Fibroblast of lung (primary cell): ENCODE data around the gene ABCB8. TPM values are rescaled to one million over a fixed set of nuclear protein-coding genes. Genes with fewer than 3 reads are reported as not detected.

ENCODE experiments used
- DNase-seq, 2 donors: peaks; one replicate each; pipeline versions ENCODE4 v3.0.0 to v3.0.0-alpha.2; 2010; ENCODE audit warnings: low read depth in 2 of 2
- H2AFZ ChIP-seq: 2 replicates; pipeline ENCODE4 v1.5.1; 2012; ENCODE audit warnings: low read length, control low read depth, inconsistent platforms
- H3K27ac ChIP-seq: 2 replicates; pipeline ENCODE4 v1.5.1; 2011; ENCODE audit warnings: low read length, control low read depth; ENCODE audit not compliant: insufficient read depth
- H3K27me3 ChIP-seq: 2 replicates; pipeline ENCODE4 v1.5.1; 2011; ENCODE audit warnings: mild to moderate bottlenecking, low read length; ENCODE audit not compliant: control insufficient read depth, insufficient read depth
- H3K36me3 ChIP-seq: 2 replicates; pipeline ENCODE4 v1.5.1; 2011; ENCODE audit warnings: low read length; ENCODE audit not compliant: control insufficient read depth, insufficient read depth
- H3K4me1 ChIP-seq: 2 replicates; pipeline ENCODE4 v1.5.1; 2011; ENCODE audit warnings: low read length; ENCODE audit not compliant: control insufficient read depth, insufficient read depth; ENCODE audit errors: extremely low read depth
- H3K4me2 ChIP-seq: 2 replicates; pipeline ENCODE4 v1.5.1; 2011; ENCODE audit warnings: low read length, control low read depth; ENCODE audit not compliant: insufficient read depth; ENCODE audit errors: extremely low read depth
- H3K4me3 ChIP-seq, 4 experiments: fragments of 200-600 bp in 1 of 4; sonication (generic) in 1 of 4; replicated peaks in 1 of 4; 2 replicates each; pipeline ENCODE4 v1.5.1; 2011 to 2016; ENCODE audit warnings: low read length in 4 of 4, low read depth in 3 of 4, mild to moderate bottlenecking in 3 of 4, control low read depth in 2 of 4, inconsistent platforms in 1 of 4, mixed read lengths in 1 of 4; ENCODE audit not compliant: insufficient read depth in 1 of 4; ENCODE audit errors: control extremely low read depth in 1 of 4
- H3K79me2 ChIP-seq: 2 replicates; pipeline ENCODE4 v1.5.1; 2012; ENCODE audit warnings: mild to moderate bottlenecking, low read length, inconsistent platforms; ENCODE audit not compliant: control insufficient read depth, insufficient read depth
- H3K9ac ChIP-seq: 2 replicates; pipeline ENCODE4 v1.5.1; 2011; ENCODE audit warnings: mild to moderate bottlenecking, low read length, control low read depth; ENCODE audit not compliant: insufficient read depth
- H3K9me3 ChIP-seq: 2 replicates; pipeline ENCODE4 v1.5.1; 2012; ENCODE audit warnings: low read depth, low read length; ENCODE audit not compliant: control insufficient read depth, insufficient read depth
- H4K20me1 ChIP-seq: 2 replicates; pipeline ENCODE4 v1.5.1; 2011; ENCODE audit warnings: low read length; ENCODE audit not compliant: control insufficient read depth, insufficient read depth; ENCODE audit errors: extremely low read depth
- CTCF ChIP-seq, 2 donors: IDR thresholded peaks in 1 of 2; conservative IDR thresholded peaks in 1 of 2; 1 replicate in 1 of 2; 2 replicates in 1 of 2; pipeline ENCODE4 v1.5.1; 2011 to 2012; ENCODE audit warnings: low read length in 2 of 2, control low read depth in 1 of 2, inconsistent platforms in 1 of 2, low read depth in 1 of 2, mild to moderate bottlenecking in 1 of 2
- EZH2 ChIP-seq: IDR thresholded peaks from 2 replicates; pipeline ENCODE4 v1.5.1; 2012; ENCODE audit warnings: low read length, control low read depth, mild to moderate bottlenecking; ENCODE audit errors: missing control alignments
- polyA plus RNA-seq, 2 donors: library from polyadenylated mRNA; depleted of rRNA in 1 of 2; stranded (reverse) in 1 of 2; unstranded in 1 of 2; fragments of >200 nt; gene quantifications; 2 replicates each; pipeline ENCODE4 v1.2.1, GENCODE V29; 2011 to 2012; ENCODE audit warnings: missing spikeins in 1 of 2
- total RNA-seq: library from RNA; depleted of rRNA; stranded (reverse); fragments of >200 nt; gene quantifications from 2 replicates; pipeline ENCODE4 v1.2.1, GENCODE V29; 2014

Gene ABCB8
- total and polyA plus RNA-seq, 2 donors (not counting 1 experiment from before 2014, with no cell fraction given): 12.1 to 20.0 TPM

GRCh38 chr7:151012911-151013347 lies 15.3 kb upstream of the ABCB8 start:
- DNase-seq: peak; percentile 23 to 33
- H3K9ac ChIP-seq: no peak overlapping the region
- H4K20me1 ChIP-seq: no peaks in the 10 kb centered on the region
- no peaks in the 10 kb centered on the region for H3K79me2 ChIP-seq
- no peak overlapping the region for H2AFZ ChIP-seq
- no peak overlapping the region for H3K4me3 ChIP-seq
- H3K9me3 ChIP-seq: no peaks in the 10 kb centered on the region
- no peaks in the 10 kb centered on the region for H3K36me3 ChIP-seq
- H3K4me1 ChIP-seq: no peaks in the 10 kb centered on the region
- peaks cover 9% of the 10 kb centered on the region for H3K27me3 ChIP-seq
- H3K27ac ChIP-seq: no peak overlapping the region
- TF ChIP-seq EZH2 (no peak), CTCF (conservative IDR thresholded peaks at IDR 0.05 in 1 of 2, IDR thresholded peaks at IDR 0.05 in 1 of 2; ENCODE audit: low read depth in 1 of 2, low read length in 2 of 2) (peak; percentile 49 to 78)
- no peak overlapping the region for H3K4me2 ChIP-seq

- H3K79me2 ChIP-seq: no peaks in the 10 kb centered on the region
- H3K4me1 ChIP-seq: peaks cover 2% of the 10 kb centered on the region
- no peak overlapping the region for H3K27ac ChIP-seq
- no peaks in the 10 kb centered on the region for H3K9me3 ChIP-seq
- no peak overlapping the region for H3K4me2 ChIP-seq
- TF ChIP-seq EZH2: no peak
- TF ChIP-seq CTCF (conservative IDR thresholded peaks at IDR 0.05 in 1 of 2, IDR thresholded peaks at IDR 0.05 in 1 of 2; ENCODE audit: low read depth in 1 of 2, low read length in 2 of 2): no peak
- H2AFZ ChIP-seq: no peak overlapping the region
- no peak overlapping the region for H3K4me3 ChIP-seq
- H4K20me1 ChIP-seq: no peaks in the 10 kb centered on the region
- H3K27me3 ChIP-seq: peaks cover 13% of the 10 kb centered on the region
- no peak for DNase-seq
- H3K9ac ChIP-seq: no peak overlapping the region
- no peaks in the 10 kb centered on the region for H3K36me3 ChIP-seq
These were observed 14.9 kb upstream of the ABCB8 start for GRCh38 chr7:151013356-151013732.

GRCh38 chr7:151013733-151014497 lies 14.3 kb upstream of the ABCB8 start:
- H2AFZ ChIP-seq: peak overlapping the region; percentile 46
- peak overlapping the region in 2 of 4 experiments; percentile 14 to 31 for H3K4me3 ChIP-seq
- H3K4me2 ChIP-seq: peak overlapping the region; percentile 85
- no peak for TF ChIP-seq CTCF (conservative IDR thresholded peaks at IDR 0.05 in 1 of 2, IDR thresholded peaks at IDR 0.05 in 1 of 2; ENCODE audit: low read depth in 1 of 2, low read length in 2 of 2)
- TF ChIP-seq EZH2: no peak
- H3K9ac ChIP-seq: no peak overlapping the region
- peak; percentile 39 to 62 for DNase-seq
- no peak overlapping the region for H3K27ac ChIP-seq
- no peaks in the 10 kb centered on the region for H3K36me3 ChIP-seq
- H3K4me1 ChIP-seq: peaks cover 4% of the 10 kb centered on the region
- H4K20me1 ChIP-seq: no peaks in the 10 kb centered on the region
- H3K9me3 ChIP-seq: no peaks in the 10 kb centered on the region
- peaks cover 18% of the 10 kb centered on the region for H3K27me3 ChIP-seq
- no peaks in the 10 kb centered on the region for H3K79me2 ChIP-seq
